Psoas muscle (tissue), 8 donors: ENCODE measurements around the gene UXS1. TPM values are rescaled to one million over a fixed set of nuclear protein-coding genes. Genes with fewer than 3 reads are reported as not detected.

Source experiments
- ATAC-seq, 4 donors: fragments of 200-7000 bp; cut with Tn5 transposase; one replicate each; pipeline ENCODE4 v1.9.1; 2020; ENCODE audit warnings: moderate library complexity in 3 of 4, mild to moderate bottlenecking in 2 of 4
- DNase-seq, 2 donors: peaks; one replicate each; pipeline ENCODE4 v3.0.0-alpha.2; 2020
- H3K27ac ChIP-seq: fragments of 200-600 bp; one replicate; pipeline ENCODE4 v1.8.0; 2022
- H3K27me3 ChIP-seq, 3 donors: fragments of 200-600 bp in 1 of 3; one replicate each; pipeline versions ENCODE4 v1.6.1 to v1.8.0; 2013 to 2022; ENCODE audit warnings: low read length in 2 of 3, mild to moderate bottlenecking in 2 of 3, moderate library complexity in 1 of 3; ENCODE audit not compliant: insufficient read depth in 3 of 3
- H3K36me3 ChIP-seq, 2 donors: fragments of 200-600 bp in 1 of 2; one replicate each; pipeline versions ENCODE4 v1.6.1 to v1.8.0; 2013 to 2022; ENCODE audit warnings: low read depth in 1 of 2, mild to moderate bottlenecking in 1 of 2, moderate library complexity in 1 of 2; ENCODE audit not compliant: insufficient read depth in 1 of 2
- H3K4me1 ChIP-seq: fragments of 200-600 bp; one replicate; pipeline ENCODE4 v1.8.0; 2022
- H3K4me3 ChIP-seq: fragments of 200-600 bp; one replicate; pipeline ENCODE4 v1.8.0; 2022; ENCODE audit warnings: mild to moderate bottlenecking
- H3K9me3 ChIP-seq: fragments of 200-600 bp; one replicate; pipeline ENCODE4 v1.8.0; 2022
- WGBS, 3 donors: extraction: QIAGEN DNeasy Blood & Tissue Kit; methylation state at CpG; one replicate each; pipeline versions ENCODE4 v1.1.6 to v1.1.7; 2013; 5-methylcytosine and 5-hydroxymethylcytosine counted together
- intact Hi-C, 2 donors: fragments of 100-400 bp; cut with DNase I; formaldehyde crosslinking; loops; one replicate each; pipeline versions ENCODE4 v1.11.0 to v1.14.2; 2022
- polyA plus RNA-seq, 3 donors: library from polyadenylated mRNA; stranded (reverse); fragments of 200-250 nt; gene quantifications; one replicate each; pipeline ENCODE4 v1.2.3, GENCODE V29; 2013
- total RNA-seq, 4 donors: library from RNA; stranded (reverse); fragmentation: NEBNext Ultra II Directional in 2 of 4; extraction: Animal tissue kit (Norgen Biotek cat#: 25700) in 2 of 4; gene quantifications; one replicate each; pipeline versions ENCODE4 v1.2.1 to v1.2.4, GENCODE V29; 2021 to 2023
- TF ChIP-seq, protein P1 (sequence below): fragments of 200-600 bp; IDR thresholded peaks from one replicate; pipeline ENCODE4 v1.8.0; 2022; ENCODE audit warnings: antibody characterized with exemption
- donor health status: healthy with polysubstance abuse.
- donor health status: DM: no; HTN: no; CAD: no; lungs with moderate emphysema.
- donor health status: Bipolar disorder and iron deficiency.
- donor health status: healthy.
- donor health status: DM: yes; HTN: yes; CAD: no.
- donor health status: DM: no; HTN: no; CAD: no.
- donor health status: DM: no; HTN: no; CAD: no.
- donor health status: DM: yes; HTN: yes; CAD: no.

UXS1 gene
- total and polyA plus RNA-seq, 7 donors = 12.2 to 36.0 (median 22.5) TPM

DNA sequence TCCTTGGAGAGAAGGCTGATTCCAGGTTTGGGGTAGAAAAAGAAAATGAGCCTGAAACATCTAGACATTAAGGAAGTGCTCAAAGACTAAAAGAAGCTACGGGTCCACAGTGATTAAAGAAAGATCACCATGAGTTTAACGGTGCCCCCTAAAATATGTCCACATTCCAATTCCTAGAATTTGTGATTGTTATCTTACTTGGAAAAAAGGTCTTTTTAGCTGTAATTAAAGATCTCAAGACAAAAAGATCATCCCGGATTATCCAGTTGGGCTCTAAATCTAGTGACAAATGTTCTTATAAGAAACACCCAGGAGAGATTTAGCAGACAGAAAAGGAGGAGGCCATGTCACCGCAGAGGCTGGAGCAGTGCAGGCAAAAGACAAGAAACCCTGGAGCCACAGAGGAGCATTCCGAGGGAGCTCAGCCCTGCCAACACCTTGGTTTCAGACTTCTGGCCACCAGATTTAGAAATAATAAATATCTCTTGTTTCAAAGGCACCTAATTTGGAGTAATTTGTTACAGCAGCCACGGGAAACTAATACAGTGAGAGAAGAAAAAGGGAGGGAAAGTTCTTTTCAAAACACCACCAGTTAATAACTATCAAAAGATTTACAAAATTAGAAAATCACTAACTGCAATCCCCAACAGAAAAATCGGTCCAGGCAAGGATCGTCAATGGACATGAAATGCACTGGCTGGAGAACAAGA lies 8.5 kb downstream of the UXS1 start:
- H3K4me1 ChIP-seq = peaks cover 11% of the 10 kb centered on the region
- DNase-seq = no peak
- H3K27ac ChIP-seq = no peak overlapping the region
- H3K27me3 ChIP-seq = no peaks in the 10 kb centered on the region
- TF ChIP-seq, protein P1, sequence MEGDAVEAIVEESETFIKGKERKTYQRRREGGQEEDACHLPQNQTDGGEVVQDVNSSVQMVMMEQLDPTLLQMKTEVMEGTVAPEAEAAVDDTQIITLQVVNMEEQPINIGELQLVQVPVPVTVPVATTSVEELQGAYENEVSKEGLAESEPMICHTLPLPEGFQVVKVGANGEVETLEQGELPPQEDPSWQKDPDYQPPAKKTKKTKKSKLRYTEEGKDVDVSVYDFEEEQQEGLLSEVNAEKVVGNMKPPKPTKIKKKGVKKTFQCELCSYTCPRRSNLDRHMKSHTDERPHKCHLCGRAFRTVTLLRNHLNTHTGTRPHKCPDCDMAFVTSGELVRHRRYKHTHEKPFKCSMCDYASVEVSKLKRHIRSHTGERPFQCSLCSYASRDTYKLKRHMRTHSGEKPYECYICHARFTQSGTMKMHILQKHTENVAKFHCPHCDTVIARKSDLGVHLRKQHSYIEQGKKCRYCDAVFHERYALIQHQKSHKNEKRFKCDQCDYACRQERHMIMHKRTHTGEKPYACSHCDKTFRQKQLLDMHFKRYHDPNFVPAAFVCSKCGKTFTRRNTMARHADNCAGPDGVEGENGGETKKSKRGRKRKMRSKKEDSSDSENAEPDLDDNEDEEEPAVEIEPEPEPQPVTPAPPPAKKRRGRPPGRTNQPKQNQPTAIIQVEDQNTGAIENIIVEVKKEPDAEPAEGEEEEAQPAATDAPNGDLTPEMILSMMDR = no peak
- no peak overlapping the region for H3K4me3 ChIP-seq
- intact Hi-C loops = no loop called here
- no peak for ATAC-seq
- no peaks in the 10 kb centered on the region for H3K9me3 ChIP-seq
- H3K36me3 ChIP-seq = no peaks in the 10 kb centered on the region
- WGBS, 3 donors = 74 to 80% (median 77%) methylated on average over 8 of the region's 8 CpGs

DNA sequence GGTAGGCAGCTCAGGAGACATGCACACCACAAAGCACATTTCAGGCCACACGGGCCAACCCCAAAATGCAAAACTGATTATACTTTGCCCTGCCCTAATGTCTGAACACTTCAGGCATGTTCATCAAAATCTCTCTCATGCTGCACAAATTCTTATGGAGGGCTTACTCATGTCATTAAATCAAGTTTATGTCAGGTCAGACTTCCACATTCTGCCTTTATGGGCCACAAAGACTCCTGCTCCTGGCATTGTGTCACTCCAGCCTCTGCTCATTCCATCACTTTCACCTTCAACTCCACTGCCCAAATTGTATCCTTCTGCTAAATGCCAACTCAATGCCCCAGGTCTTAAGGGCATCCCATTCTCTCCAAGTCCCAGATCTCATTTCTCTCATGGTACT lies 9.2 kb downstream of the UXS1 start:
- DNase-seq (no peak), ATAC-seq (no peak)
- H3K9me3 ChIP-seq = no peaks in the 10 kb centered on the region
- intact Hi-C loops = no loop called here
- H3K36me3 ChIP-seq = no peaks in the 10 kb centered on the region
- no peak overlapping the region for H3K27ac ChIP-seq
- WGBS, 3 donors = 86 to 100% (median 97%) methylated on average over 1 of the region's 1 CpG
- no peaks in the 10 kb centered on the region for H3K27me3 ChIP-seq
- H3K4me3 ChIP-seq = no peak overlapping the region
- TF ChIP-seq, protein P1 = no peak
- H3K4me1 ChIP-seq = peaks cover 7% of the 10 kb centered on the region

DNA sequence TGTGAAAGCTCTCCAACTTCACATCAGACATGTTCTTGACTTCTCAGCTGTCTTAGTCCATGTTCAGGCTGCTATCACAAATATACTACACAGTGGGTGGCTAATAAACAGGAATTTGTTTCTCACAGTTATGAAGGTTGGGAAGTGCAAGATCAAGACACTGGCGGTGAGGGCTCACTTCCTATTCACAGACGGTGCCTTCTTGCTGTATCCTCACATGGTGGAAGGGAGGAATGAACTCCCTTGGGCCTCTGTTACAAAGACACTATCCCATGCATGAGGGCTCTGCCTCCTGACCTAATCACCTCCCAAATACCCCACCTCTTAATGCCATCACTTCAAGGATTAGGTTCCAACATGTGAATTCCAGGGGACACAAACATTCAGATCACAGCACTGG lies 9.7 kb downstream of the UXS1 start:
- Histone ChIP-seq H3K4me3 (no peak overlapping the region), H3K36me3 (no peaks in the 10 kb centered on the region), H3K4me1 (peaks cover 5% of the 10 kb centered on the region), H3K27ac (no peak overlapping the region), H3K27me3 (no peaks in the 10 kb centered on the region), H3K9me3 (no peaks in the 10 kb centered on the region)
- intact Hi-C loops = no loop called here
- TF ChIP-seq, protein P1 = no peak
- ATAC-seq (no peak), DNase-seq (no peak)
- WGBS, 3 donors = 71 to 86% (median 78%) methylated on average over 2 of the region's 2 CpGs

DNA sequence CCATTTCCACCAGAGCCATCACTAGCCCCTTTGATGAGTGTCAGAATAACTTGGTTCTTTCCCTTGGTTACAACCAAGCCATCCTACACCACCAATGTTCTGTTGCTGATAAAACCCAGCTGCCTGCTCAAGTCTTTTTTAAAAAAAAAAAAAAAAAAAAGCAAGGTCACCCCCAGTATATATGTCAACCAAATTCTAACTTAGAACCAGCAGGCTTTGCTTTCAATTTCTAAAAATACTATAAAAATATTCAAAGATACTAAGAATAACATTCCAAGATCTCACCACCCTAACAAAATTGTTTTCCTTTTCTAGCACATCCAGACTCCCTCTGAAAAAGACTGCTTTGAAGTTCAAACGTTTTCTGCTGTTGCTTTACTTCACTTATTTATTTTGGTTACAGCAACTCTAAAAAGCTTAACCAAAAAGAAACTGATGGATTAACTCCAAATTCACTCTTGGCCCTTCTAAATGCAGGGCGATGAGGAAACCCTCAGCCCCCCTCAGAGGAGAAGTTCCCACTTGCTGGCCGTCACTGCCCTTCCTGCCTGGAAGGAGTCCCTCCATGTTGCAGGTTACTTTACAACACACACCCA lies 10.9 kb downstream of the UXS1 start:
- H3K4me3 ChIP-seq = no peak overlapping the region
- no peaks in the 10 kb centered on the region for H3K9me3 ChIP-seq
- TF ChIP-seq, protein P1 = no peak
- 33 to 44% (median 35%) methylated on average over 3 of the region's 3 CpGs for WGBS, 3 donors
- H3K4me1 ChIP-seq = peaks cover 5% of the 10 kb centered on the region
- intact Hi-C loops = no loop called here
- no peaks in the 10 kb centered on the region for H3K36me3 ChIP-seq
- no peaks in the 10 kb centered on the region for H3K27me3 ChIP-seq
- H3K27ac ChIP-seq = no peak overlapping the region
- ATAC-seq (no peak), DNase-seq (no peak)

DNA sequence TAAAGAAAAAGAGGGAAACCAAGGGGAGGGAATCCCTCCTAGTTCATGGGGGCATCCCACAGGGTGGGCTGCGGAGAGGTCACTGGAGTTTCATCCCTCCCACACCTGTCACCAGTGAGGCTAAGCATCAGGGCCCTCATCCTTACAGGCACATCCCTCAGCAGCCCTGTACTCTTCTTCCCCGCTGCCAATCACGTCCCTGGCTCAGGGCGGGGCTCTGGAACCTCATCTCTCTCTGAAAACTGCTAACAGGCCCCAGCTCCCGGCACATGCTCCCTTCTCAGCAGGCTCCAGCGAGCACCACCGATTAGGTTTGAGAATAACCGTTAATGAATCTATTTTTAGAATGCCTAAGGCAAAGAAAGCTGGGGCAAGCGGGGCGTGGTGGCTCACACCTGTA lies 13.0 kb downstream of the UXS1 start:
- peaks cover 11% of the 10 kb centered on the region for H3K4me1 ChIP-seq
- ATAC-seq = no peak
- WGBS, 3 donors = 78 to 93% (median 89%) methylated on average over 10 of the region's 10 CpGs

More for the DNA sequence above, 13.0 kb downstream of the UXS1 start:
- TF ChIP-seq, protein P1 = no peak
- DNase-seq = no peak
- intact Hi-C loops = no loop called here
- H3K27ac ChIP-seq = no peak overlapping the region
- no peaks in the 10 kb centered on the region for H3K36me3 ChIP-seq
- no peaks in the 10 kb centered on the region for H3K27me3 ChIP-seq
- no peak overlapping the region for H3K4me3 ChIP-seq
- H3K9me3 ChIP-seq = no peaks in the 10 kb centered on the region
